NCI-H1417 treated with DMSO at 0.1 percent for 48 hours (cell line): Measurements from ENCODE around the gene ATP1B4.

Experiments used
- DNase-seq: peaks from one replicate; lab custom pipeline; 2025; lab: John Stamatoyannopoulos, UW

Gene ATP1B4

GRCh38 chrX:120377179-120377578 lies 15.3 kb downstream of the ATP1B4 start:
- DNase-seq, result no peak

GRCh38 chrX:120377715-120378114 lies 15.8 kb downstream of the ATP1B4 start:
- DNase-seq, result no peak

GRCh38 chrX:120378570-120378969 lies 16.7 kb downstream of the ATP1B4 start:
- DNase-seq, result no peak

- no peak for DNase-seq
These were observed 18.2 kb downstream of the ATP1B4 start for GRCh38 chrX:120379937-120380681.

GRCh38 chrX:120380699-120381098 lies 18.8 kb downstream of the ATP1B4 start:
- no peak for DNase-seq

GRCh38 chrX:120401301-120401700 lies 39.4 kb downstream of the ATP1B4 start:
- DNase-seq, result no peak

- no peak for DNase-seq
These were observed 40.5 kb downstream of the ATP1B4 start for GRCh38 chrX:120402369-120402768.

GRCh38 chrX:120406638-120407037 lies 44.7 kb downstream of the ATP1B4 start:
- DNase-seq, result no peak

- DNase-seq, result no peak
These were observed 46.3 kb downstream of the ATP1B4 start for GRCh38 chrX:120408168-120408567.

- no peak for DNase-seq
These were observed 57.6 kb downstream of the ATP1B4 start for GRCh38 chrX:120419463-120419862.

GRCh38 chrX:120426599-120426998 lies 64.7 kb downstream of the ATP1B4 start:
- no peak for DNase-seq

GRCh38 chrX:120428309-120428708 lies 66.4 kb downstream of the ATP1B4 start:
- DNase-seq, result no peak

- DNase-seq, result no peak
These were observed 68.1 kb downstream of the ATP1B4 start for GRCh38 chrX:120429776-120430540.
